K562 (cell line): ENCODE data around the gene RMND5B. TPM values are rescaled to one million over a fixed set of nuclear protein-coding genes. Genes with fewer than 3 reads are reported as not detected.

ENCODE experiments used
- BDP1 ChIP-seq: IDR thresholded peaks from 3 replicates; pipeline ENCODE4 v1.6.1; 2011; ENCODE audit not compliant: insufficient read length, insufficient read depth
- CREM ChIP-seq: IDR thresholded peaks from 2 replicates; pipeline ENCODE4 v1.6.1; 2014; ENCODE audit warnings: antibody characterized with exemption, low read depth
- CXXC5 ChIP-seq: fragments of 250-450 bp; sonication (Bioruptor Pico); IDR thresholded peaks from 2 replicates; pipeline ENCODE4 v1.8.0; 2022; ENCODE audit warnings: inconsistent platforms, mild to moderate bottlenecking, moderate library complexity
- DMBX1 ChIP-seq: fragments of 250-450 bp; sonication (Bioruptor Pico); IDR thresholded peaks from 2 replicates; pipeline ENCODE4 v1.8.0; 2022; ENCODE audit warnings: inconsistent platforms, mild to moderate bottlenecking, moderate library complexity, borderline replicate concordance
- KDM1A ChIP-seq, 2 experiments: fragments of 450-650 bp; IDR thresholded peaks; 2 replicates each; pipeline ENCODE4 v1.6.1; 2016; ENCODE audit warnings: mild to moderate bottlenecking in 2 of 2
- KHSRP ChIP-seq: fragments of 450-650 bp; IDR thresholded peaks from 2 replicates; pipeline ENCODE4 v1.6.1; 2017
- L3MBTL2 ChIP-seq: fragments of 450-650 bp; IDR thresholded peaks from 2 replicates; pipeline ENCODE4 v1.6.1; 2016; ENCODE audit warnings: mild to moderate bottlenecking, moderate library complexity
- RBM14 ChIP-seq: fragments of 200-400 bp; formaldehyde crosslinking; IDR thresholded peaks from 2 replicates; pipeline ENCODE4 v1.6.1; 2018; ENCODE audit warnings: low read depth, mild to moderate bottlenecking, low read length, moderate library complexity, borderline replicate concordance; ENCODE audit not compliant: insufficient read depth
- SMARCA5 ChIP-seq: fragments of 450-650 bp; IDR thresholded peaks from 2 replicates; pipeline ENCODE4 v1.6.1; 2016
- TEAD4 ChIP-seq, 2 experiments: sonication (generic) in 1 of 2; formaldehyde crosslinking in 1 of 2; IDR thresholded peaks; 2 replicates each; pipeline versions ENCODE4 v1.6.1 to v1.8.0; 2012 to 2022; ENCODE audit warnings: borderline replicate concordance in 1 of 2, inconsistent platforms in 1 of 2, low read length in 1 of 2, mild to moderate bottlenecking in 1 of 2, missing genetic modification reagents in 1 of 2
- ZNF445 ChIP-seq: fragments of 250-450 bp; sonication (Bioruptor Pico); IDR thresholded peaks from 2 replicates; pipeline ENCODE4 v1.4.0; 2020; ENCODE audit warnings: low read depth, mild to moderate bottlenecking, moderate library complexity
- ZSCAN32 ChIP-seq: fragments of 450-650 bp; formaldehyde crosslinking; IDR thresholded peaks from 2 replicates; pipeline ENCODE4 v1.4.0; 2020; ENCODE audit warnings: mild to moderate bottlenecking, moderate library complexity
- polyA plus RNA-seq, 8 experiments: library from polyadenylated mRNA; depleted of rRNA in 4 of 8; stranded (reverse) in 5 of 8; unstranded in 3 of 8; fragments of >200 nt; fragmentation: Nextera tagmentation in 2 of 8; fragmentation: Illumina TruSeq in 1 of 8; extraction: Ambion mirVana in 2 of 8; extraction: Trizol in 1 of 8; gene quantifications; 2 replicates each; pipeline versions ENCODE4 v1.2.1 to v1.2.3, GENCODE V29; 2011 to 2014; ENCODE audit warnings: inconsistent platforms in 1 of 8, missing spikeins in 1 of 8
- total RNA-seq, 7 experiments: library from RNA; depleted of rRNA in 6 of 7; stranded (reverse); fragments of >200 nt in 6 of 7; fragmentation: Illumina TruSeq in 2 of 7; extraction: Trizol in 2 of 7; gene quantifications; 2 replicates each; pipeline versions ENCODE4 v1.2.1 to v1.2.3, GENCODE V29; 2011 to 2021; ENCODE audit warnings: low replicate concordance in 1 of 7
- TF ChIP-seq, protein P1 (sequence below), 2 experiments: fragments of 450-650 bp; IDR thresholded peaks; 2 replicates each; pipeline ENCODE4 v1.6.1; 2016; ENCODE audit warnings: mild to moderate bottlenecking in 2 of 2, borderline replicate concordance in 1 of 2, low read depth in 1 of 2, moderate library complexity in 1 of 2
- TF ChIP-seq, protein P2 (sequence below): conservative IDR thresholded peaks from 2 replicates; pipeline ENCODE4 v1.6.1; 2011; ENCODE audit warnings: low read depth, mild to moderate bottlenecking, low read length; ENCODE audit not compliant: control insufficient read depth
- TF ChIP-seq, protein P3 (sequence below): IDR thresholded peaks from 2 replicates; pipeline ENCODE4 v1.6.1; 2011; ENCODE audit warnings: borderline replicate concordance, low read depth, mild to moderate bottlenecking, moderate library complexity, low read length; ENCODE audit not compliant: insufficient read depth, poor library complexity, severe bottlenecking

RMND5B gene
- total and polyA plus RNA-seq, 9 of the 15 experiments (the other 6 are each of a cell fraction or from before 2014, with no cell fraction given), result 2.6 to 57.0 (median 28.3) TPM

DNA sequence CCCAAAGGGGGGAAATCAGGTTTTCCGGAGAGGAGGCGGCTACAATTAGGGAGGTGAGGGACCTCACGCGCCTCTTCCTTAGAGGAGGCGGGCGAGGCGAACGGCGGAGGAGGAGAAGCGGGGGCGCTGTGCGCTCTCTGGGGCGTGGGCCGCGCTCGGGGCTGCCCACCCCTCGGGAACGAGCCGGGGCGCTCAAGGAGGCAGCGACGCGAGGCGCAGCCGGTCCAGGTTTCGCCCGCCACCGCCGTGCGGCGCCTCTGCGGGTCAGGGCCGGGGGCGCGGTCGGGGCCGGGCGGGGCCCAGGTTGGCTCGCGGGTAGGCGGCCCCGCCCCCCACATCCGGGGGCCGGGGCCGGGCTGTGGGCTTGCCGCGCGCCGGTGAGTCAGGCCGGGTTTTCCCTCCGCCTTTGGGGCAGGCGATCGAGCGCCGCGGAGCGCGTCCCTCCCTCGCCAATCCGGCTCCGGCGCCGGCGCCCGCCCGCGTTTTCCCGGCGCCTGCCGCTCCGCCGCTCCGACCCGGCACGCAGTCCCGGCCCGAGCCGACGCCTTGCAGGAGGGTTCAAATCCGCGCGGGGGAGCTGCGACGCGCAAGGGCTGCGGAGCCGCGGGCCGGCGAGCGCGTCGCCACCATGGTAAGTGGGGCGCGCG is 17.6 kb upstream of the RMND5B start, which contains the start of gene N4BP3 (continued):
- TF ChIP-seq, protein P1, sequence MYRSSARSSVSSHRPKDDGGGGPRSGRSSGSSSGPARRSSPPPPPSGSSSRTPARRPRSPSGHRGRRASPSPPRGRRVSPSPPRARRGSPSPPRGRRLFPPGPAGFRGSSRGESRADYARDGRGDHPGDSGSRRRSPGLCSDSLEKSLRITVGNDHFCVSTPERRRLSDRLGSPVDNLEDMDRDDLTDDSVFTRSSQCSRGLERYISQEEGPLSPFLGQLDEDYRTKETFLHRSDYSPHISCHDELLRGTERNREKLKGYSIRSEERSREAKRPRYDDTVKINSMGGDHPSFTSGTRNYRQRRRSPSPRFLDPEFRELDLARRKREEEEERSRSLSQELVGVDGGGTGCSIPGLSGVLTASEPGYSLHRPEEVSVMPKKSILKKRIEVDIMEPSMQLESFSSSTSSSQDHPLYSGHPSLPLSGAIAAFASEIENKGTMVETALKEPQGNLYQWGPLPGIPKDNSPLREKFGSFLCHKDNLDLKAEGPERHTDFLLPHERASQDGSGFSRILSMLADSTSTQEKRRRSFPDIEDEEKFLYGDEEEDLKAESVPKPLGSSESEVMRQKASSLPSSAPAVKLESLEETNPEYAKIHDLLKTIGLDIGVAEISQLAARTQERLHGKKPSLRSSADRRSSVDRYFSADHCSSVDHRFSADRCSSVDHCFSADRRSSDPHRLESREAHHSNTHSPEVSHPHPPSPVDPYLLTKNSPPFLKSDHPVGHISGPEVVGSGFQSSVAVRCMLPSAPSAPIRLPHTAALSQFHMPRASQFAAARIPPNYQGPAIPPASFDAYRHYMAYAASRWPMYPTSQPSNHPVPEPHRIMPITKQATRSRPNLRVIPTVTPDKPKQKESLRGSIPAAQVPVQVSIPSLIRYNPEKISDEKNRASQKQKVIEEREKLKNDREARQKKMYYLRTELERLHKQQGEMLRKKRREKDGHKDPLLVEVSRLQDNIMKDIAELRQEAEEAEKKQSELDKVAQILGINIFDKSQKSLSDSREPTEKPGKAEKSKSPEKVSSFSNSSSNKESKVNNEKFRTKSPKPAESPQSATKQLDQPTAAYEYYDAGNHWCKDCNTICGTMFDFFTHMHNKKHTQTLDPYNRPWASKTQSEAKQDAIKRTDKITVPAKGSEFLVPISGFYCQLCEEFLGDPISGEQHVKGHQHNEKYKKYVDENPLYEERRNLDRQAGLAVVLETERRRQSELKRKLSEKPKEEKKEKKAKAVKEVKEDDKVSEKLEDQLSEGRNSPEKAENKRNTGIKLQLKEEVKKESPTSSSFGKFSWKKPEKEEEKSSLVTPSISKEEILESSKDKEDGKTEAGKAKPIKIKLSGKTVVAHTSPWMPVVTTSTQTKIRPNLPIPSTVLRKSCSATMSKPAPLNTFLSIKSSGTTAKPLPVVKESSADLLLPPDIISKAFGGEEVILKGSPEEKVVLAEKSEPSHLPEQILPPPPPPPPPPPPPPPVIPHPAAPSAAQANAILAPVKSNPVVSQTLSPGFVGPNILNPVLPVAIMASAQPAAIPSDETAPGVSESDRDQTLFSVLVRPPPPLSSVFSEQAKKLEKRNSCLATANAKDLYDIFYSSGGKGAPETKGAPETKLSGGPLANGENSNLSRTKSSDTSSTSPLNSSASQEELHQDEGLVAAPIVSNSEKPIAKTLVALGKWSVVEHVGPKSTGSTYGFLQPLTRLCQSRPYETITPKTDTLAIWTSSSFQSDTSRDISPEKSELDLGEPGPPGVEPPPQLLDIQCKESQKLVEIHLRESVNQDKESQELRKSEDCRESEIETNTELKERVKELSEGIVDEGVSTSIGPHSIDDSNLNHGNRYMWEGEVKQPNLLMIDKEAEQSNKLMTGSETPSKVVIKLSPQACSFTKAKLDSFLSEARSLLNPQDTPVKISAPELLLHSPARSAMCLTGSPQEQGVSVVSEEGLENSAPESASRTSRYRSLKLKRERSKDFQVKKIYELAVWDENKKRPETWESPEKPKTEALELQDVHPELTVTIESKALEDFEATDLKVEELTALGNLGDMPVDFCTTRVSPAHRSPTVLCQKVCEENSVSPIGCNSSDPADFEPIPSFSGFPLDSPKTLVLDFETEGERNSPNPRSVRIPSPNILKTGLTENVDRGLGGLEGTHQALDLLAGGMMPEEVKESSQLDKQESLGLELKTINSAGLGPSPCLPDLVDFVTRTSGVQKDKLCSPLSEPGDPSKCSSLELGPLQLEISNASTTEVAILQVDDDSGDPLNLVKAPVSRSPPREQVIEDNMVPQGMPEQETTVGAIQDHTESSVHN (IDR thresholded peaks at IDR 0.05; ENCODE audit: borderline replicate concordance in 1 of 2, low read depth in 1 of 2), result no peak
- TF ChIP-seq L3MBTL2 (peak; percentile 87), RBM14 (no peak), ZNF445 (CRISPR knock-in tag) (no peak), CREM (peak; percentile 60; the same call in 1 of the 2 replicates), TEAD4 (IDR thresholded peaks at IDR 0.05; ENCODE audit: low read length) (peak; percentile 17; the same call in 1 of the 2 replicates), TEAD4 (CRISPR knock-in tag; IDR thresholded peaks at IDR 0.05; ENCODE audit: borderline replicate concordance) (no peak), ZSCAN32 (no peak), DMBX1 (CRISPR knock-in tag) (0 out of 2 replicates have a peak, but pooled peaks have one; percentile 18), SMARCA5 (peak; percentile 4; the same call in 1 of the 2 replicates), KHSRP (no peak), KDM1A (IDR thresholded peaks at IDR 0.05) (no peak), BDP1 (no peak), CXXC5 (peak; percentile 99)
- TF ChIP-seq, protein P2, sequence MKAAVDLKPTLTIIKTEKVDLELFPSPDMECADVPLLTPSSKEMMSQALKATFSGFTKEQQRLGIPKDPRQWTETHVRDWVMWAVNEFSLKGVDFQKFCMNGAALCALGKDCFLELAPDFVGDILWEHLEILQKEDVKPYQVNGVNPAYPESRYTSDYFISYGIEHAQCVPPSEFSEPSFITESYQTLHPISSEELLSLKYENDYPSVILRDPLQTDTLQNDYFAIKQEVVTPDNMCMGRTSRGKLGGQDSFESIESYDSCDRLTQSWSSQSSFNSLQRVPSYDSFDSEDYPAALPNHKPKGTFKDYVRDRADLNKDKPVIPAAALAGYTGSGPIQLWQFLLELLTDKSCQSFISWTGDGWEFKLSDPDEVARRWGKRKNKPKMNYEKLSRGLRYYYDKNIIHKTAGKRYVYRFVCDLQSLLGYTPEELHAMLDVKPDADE, result peak; percentile 90
- TF ChIP-seq, protein P3, sequence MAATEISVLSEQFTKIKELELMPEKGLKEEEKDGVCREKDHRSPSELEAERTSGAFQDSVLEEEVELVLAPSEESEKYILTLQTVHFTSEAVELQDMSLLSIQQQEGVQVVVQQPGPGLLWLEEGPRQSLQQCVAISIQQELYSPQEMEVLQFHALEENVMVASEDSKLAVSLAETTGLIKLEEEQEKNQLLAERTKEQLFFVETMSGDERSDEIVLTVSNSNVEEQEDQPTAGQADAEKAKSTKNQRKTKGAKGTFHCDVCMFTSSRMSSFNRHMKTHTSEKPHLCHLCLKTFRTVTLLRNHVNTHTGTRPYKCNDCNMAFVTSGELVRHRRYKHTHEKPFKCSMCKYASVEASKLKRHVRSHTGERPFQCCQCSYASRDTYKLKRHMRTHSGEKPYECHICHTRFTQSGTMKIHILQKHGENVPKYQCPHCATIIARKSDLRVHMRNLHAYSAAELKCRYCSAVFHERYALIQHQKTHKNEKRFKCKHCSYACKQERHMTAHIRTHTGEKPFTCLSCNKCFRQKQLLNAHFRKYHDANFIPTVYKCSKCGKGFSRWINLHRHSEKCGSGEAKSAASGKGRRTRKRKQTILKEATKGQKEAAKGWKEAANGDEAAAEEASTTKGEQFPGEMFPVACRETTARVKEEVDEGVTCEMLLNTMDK, result peak; percentile 95
